SK-N-SH treated with all-trans-retinoic acid at 6 μM for 48 hours (cell line): ENCODE data around the gene NOTUM.

ENCODE experiments used
- RARB ChIP-seq: fragments of 250-450 bp; sonication (Bioruptor Pico); IDR thresholded peaks from 2 replicates; pipeline ENCODE4 v1.8.0; 2021; ENCODE audit warnings: mild to moderate bottlenecking, moderate library complexity
- TOX ChIP-seq: fragments of 250-450 bp; sonication (Bioruptor Pico); IDR thresholded peaks from 2 replicates; pipeline ENCODE4 v1.8.0; 2021; ENCODE audit warnings: mild to moderate bottlenecking, moderate library complexity, borderline replicate concordance

DNA sequence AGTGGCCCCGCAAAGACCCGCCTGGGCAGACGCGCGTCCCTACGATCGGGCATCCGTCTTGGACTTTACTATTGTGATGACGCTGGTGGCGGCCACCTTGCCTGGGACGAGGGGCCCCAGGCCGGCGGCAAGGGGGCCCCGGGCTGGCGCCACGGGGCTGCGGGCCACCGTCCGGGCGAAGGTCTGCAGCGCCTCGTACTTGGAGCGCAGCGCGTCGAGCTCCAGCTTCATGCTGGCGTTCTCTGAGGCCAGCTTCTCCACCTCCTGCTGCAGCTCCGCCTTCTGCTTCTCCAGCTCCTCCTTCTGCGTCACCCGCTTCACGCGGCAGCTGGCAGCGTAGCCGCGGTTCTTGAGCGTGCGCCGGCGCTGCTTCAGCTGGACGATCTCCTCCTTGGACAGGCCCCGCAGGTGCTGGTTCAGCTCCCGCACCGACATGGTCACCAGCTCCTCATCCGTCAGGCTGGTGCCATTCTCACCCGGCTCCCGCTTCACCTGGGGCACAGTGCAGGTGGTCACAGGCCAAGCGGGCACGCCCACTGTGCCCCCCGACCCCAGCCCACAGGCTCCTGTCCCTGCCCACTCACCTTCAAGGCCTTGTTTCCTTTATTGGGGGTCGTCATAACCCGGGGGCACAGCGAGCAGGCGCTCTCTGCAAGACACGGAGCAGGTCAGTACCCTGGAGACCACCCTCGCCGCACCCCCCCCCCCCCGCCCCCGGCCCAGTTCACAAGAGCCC lies 38.3 kb downstream of the NOTUM start:
- TF ChIP-seq TOX (CRISPR knock-in tag) (no peak), RARB (CRISPR knock-in tag) (no peak)
